A172 (cell line): Measurements from ENCODE around the gene PXDN. TPM values are rescaled to one million over a fixed set of nuclear protein-coding genes. Genes with fewer than 3 reads are reported as not detected.
"Not testable (repeated sequence)": the region's sequence is repeated elsewhere in the genome, so short reads cannot be mapped to it uniquely, and the experiment has no call there.

ENCODE experiments used
- DNase-seq: peaks from one replicate; pipeline ENCODE4 v3.0.0-alpha.2; 2015; ENCODE audit warnings: low spot score
- total RNA-seq: library from RNA; depleted of rRNA; stranded (reverse); fragments of >200 nt; shearing (Covaris generic); gene quantifications from 2 replicates; pipeline ENCODE4 v1.2.3, GENCODE V29; 2014

Gene PXDN
- total RNA-seq, 1 experiment from 2014 or later: 124 TPM

GRCh38 chr2:1632510-1632909 is 111.8 kb downstream of the PXDN start:
- no peak for DNase-seq

GRCh38 chr2:1632002-1632348 is 112.3 kb downstream of the PXDN start:
- DNase-seq: peak; percentile 53

GRCh38 chr2:1631292-1632001 is 112.9 kb downstream of the PXDN start:
- no peak for DNase-seq

- DNase-seq: no peak
These were observed 115.4 kb downstream of the PXDN start for GRCh38 chr2:1628893-1629292.

- DNase-seq: no peak
These were observed 116.5 kb downstream of the PXDN start for GRCh38 chr2:1627628-1628381.

GRCh38 chr2:1626271-1626681 is 118.0 kb downstream of the PXDN start:
- peak; percentile 33 for DNase-seq

- DNase-seq: peak; percentile 93
These were observed 118.9 kb downstream of the PXDN start for GRCh38 chr2:1625281-1626001.

GRCh38 chr2:1623906-1624445 is 120.3 kb downstream of the PXDN start:
- DNase-seq: no peak

GRCh38 chr2:1622521-1623200 is 121.7 kb downstream of the PXDN start:
- no peak for DNase-seq

GRCh38 chr2:1621976-1622375 is 122.3 kb downstream of the PXDN start:
- not testable (repeated sequence) for DNase-seq

- DNase-seq: no peak
These were observed 122.8 kb downstream of the PXDN start for GRCh38 chr2:1621501-1621900.

- DNase-seq: no peak
These were observed 123.3 kb downstream of the PXDN start for GRCh38 chr2:1621041-1621440.

- no peak for DNase-seq
These were observed 124.2 kb downstream of the PXDN start for GRCh38 chr2:1620081-1620480.

- DNase-seq: no peak
These were observed 124.8 kb downstream of the PXDN start for GRCh38 chr2:1619556-1619955.

- DNase-seq: no peak
These were observed 125.3 kb downstream of the PXDN start for GRCh38 chr2:1618974-1619373.

- DNase-seq: no peak
These were observed 125.9 kb downstream of the PXDN start for GRCh38 chr2:1618191-1618961.

- no peak for DNase-seq
These were observed 126.8 kb downstream of the PXDN start for GRCh38 chr2:1617425-1618021.

GRCh38 chr2:1614564-1614963 is 129.8 kb downstream of the PXDN start:
- no peak for DNase-seq

- peak; percentile 29 for DNase-seq
These were observed 130.5 kb downstream of the PXDN start for GRCh38 chr2:1613731-1614354.

- DNase-seq: no peak
These were observed 131.3 kb downstream of the PXDN start for GRCh38 chr2:1613078-1613445.
